GM12873 (cell line): ENCODE measurements around the gene IYD.

Experiments used
- TF ChIP-seq, protein P1 (sequence below): IDR thresholded peaks from 2 replicates; pipeline ENCODE4 v1.5.1; 2012; ENCODE audit warnings: low read depth, mild to moderate bottlenecking, moderate library complexity, low read length, control low read depth; ENCODE audit not compliant: insufficient read depth; ENCODE audit errors: missing control alignments

IYD gene

DNA sequence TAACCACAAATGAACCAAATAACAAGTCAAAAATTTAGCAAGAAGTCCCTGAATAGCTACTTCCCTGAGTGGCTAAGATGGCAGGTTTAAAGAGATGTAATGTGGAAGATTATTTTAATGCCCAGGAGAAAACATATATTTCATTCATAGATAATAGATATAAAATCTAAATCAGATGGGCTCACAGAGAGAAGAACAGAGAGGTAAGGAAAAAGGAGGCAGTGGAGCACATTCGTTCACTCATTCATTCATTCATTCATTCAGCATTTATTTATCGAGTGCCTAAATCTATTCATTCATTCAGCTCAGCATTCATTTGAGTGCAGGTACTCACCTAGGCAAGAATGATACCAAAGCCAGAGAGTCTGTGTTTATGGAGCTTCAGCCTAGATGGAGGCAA lies 32.1 kb upstream of the IYD start:
- TF ChIP-seq, protein P1, sequence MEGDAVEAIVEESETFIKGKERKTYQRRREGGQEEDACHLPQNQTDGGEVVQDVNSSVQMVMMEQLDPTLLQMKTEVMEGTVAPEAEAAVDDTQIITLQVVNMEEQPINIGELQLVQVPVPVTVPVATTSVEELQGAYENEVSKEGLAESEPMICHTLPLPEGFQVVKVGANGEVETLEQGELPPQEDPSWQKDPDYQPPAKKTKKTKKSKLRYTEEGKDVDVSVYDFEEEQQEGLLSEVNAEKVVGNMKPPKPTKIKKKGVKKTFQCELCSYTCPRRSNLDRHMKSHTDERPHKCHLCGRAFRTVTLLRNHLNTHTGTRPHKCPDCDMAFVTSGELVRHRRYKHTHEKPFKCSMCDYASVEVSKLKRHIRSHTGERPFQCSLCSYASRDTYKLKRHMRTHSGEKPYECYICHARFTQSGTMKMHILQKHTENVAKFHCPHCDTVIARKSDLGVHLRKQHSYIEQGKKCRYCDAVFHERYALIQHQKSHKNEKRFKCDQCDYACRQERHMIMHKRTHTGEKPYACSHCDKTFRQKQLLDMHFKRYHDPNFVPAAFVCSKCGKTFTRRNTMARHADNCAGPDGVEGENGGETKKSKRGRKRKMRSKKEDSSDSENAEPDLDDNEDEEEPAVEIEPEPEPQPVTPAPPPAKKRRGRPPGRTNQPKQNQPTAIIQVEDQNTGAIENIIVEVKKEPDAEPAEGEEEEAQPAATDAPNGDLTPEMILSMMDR: no peak

DNA sequence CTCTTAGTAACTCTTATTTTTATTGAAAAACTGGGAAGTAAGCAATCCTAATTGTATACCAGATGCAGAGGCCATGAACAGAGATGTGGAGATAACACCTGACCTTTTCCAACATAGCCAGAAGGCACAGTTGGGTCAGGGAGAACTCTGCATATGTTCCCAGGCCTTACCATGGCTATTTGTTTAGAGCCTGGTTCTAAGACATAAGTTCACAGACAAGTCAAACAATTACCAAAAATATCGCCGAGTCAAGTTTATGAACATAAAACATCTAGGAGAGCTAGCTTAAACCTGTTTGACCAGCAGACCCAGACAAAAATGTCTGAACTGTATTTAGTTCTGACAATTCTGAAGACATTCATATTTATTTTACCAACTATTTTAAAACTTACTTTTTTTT lies 26.7 kb upstream of the IYD start:
- TF ChIP-seq, protein P1: no peak

DNA sequence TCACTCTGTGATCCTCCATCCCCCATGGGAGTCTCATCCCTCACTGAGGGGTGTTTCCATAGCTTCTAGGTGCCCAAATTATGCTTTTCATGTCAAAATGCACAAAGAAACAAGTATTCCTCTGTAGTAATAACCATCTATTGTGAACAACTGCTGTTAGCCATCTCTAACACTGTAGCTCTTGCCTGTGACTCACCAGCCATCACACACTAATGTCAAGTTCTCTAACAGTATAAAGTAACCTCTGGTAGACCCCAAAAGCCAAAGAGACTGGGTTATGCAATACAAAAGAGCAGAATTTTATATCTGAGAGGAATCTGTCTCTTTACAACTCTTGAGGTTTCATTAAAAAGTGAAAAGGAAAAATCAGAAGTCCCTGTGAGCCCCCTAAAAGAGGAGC lies 25.4 kb upstream of the IYD start:
- TF ChIP-seq, protein P1: no peak

DNA sequence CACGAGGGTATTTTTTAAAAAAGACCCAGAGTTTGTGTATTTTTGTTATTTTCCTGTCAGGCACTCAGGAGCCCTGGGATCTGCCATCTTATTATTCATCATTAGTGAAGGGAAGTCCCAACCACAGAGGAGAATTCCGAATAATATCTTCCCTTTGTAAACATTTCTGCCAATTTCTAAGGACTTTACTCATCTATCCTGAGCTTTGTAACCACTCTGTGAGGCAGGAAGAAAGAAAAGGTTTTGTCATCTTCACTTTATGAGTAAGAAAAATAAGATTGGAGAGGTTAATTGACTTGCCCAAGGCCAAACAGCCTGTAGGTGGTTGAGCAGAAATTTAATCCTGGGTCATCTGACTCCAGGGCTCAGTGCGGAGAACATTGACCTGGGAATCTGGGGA lies 23.0 kb upstream of the IYD start:
- TF ChIP-seq, protein P1: no peak

DNA sequence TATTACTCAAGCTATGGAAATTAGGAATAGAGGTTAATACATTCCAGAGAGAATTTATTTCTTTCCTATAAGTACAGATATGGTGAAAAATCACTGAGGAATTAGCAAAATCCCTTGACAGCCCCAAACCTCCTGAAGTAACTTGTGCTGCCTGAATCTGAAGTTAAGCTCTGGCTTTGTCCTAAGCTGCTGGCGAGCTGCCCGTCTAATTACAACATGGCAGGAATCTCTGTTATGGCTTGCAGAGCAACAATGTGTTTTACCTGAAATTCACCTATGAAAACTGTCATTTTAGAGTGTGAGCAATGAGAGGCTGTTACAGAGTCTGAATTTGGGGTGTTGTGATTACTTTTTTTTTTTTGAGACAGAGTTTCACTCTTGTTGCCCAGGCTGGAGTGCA lies 22.5 kb upstream of the IYD start:
- TF ChIP-seq, protein P1: no peak

DNA sequence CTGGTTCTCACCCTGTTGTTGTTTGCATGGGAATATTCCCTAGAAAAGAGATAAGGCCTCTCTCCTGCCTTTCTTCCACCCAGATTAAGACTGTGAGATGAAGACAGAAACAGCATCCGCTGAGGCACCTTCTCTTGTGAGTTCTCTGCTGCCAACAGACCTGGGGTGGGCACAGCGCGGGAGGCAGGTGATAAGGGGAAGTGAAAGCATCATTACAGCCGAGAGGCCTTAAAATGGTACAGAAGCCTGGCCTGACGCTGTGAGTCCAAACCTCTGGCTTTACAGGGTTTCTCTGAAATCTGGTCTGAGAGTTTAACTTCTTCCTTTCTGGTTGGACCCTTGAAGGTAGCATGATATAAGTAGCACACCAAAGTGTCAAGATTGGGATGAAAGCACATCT lies 21.0 kb upstream of the IYD start:
- TF ChIP-seq, protein P1: no peak

DNA sequence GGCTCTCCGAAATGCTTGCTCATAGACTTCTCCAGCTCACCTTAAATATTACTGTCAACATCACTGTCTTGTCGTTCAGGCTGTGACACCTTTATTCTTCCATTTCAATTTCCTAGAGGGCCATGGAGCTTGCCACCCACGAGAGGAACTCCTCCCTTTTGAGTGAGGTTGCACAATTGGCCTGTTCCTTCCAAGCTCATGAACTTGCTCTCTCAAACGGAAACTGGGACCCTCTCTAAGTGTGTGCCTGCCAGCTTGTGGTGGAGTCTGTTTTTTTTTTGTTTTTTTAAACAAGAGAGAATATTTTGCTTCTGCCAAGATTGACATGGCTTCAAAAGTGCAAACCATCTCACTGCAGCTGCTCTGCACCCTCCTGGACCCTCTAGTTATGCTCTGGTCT lies 19.3 kb upstream of the IYD start:
- TF ChIP-seq, protein P1: no peak
